Lower leg skin (tissue), 4 donors: Measurements from ENCODE around the gene IQUB. TPM values are rescaled to one million over a fixed set of nuclear protein-coding genes. Genes with fewer than 3 reads are reported as not detected.

ENCODE experiments used
- DNase-seq, 2 donors: peaks; one replicate each; pipeline ENCODE4 v3.0.0-alpha.2; 2019; ENCODE audit warnings: low spot score in 2 of 2
- H3K4me3 ChIP-seq: fragments of 200-600 bp; sonication (generic); 2 replicates; pipeline ENCODE4 v1.5.1; 2017; ENCODE audit warnings: mild to moderate bottlenecking, low read depth; ENCODE audit not compliant: poor library complexity, severe bottlenecking
- CTCF ChIP-seq, 3 donors: fragments of 450-650 bp; IDR thresholded peaks; one replicate each; pipeline ENCODE4 v1.5.1; 2016; ENCODE audit warnings: antibody characterized with exemption in 3 of 3, mild to moderate bottlenecking in 3 of 3, moderate library complexity in 2 of 3
- POLR2A ChIP-seq, 2 donors: fragments of 450-650 bp; IDR thresholded peaks; one replicate each; pipeline ENCODE4 v1.6.1; 2016 to 2017; ENCODE audit warnings: antibody characterized with exemption in 2 of 2, mild to moderate bottlenecking in 1 of 2, moderate library complexity in 1 of 2
- WGBS, 2 donors: methylation state at CpG; one replicate each; pipeline ENCODE4 v1.1.5; 2018; 5-methylcytosine and 5-hydroxymethylcytosine counted together
- intact Hi-C: fragments of 100-400 bp; cut with DNase I; formaldehyde crosslinking; loops from one replicate; pipeline ENCODE4 v1.15.0; 2023; ENCODE audit warnings: low total_unique reads
- total RNA-seq, 4 donors: library from RNA; depleted of rRNA; stranded (reverse); fragments of >200 nt; gene quantifications; one replicate each; pipeline ENCODE4 v1.1.0, GENCODE V29; 2016

The IQUB gene
- total RNA-seq, 4 donors from 2014 or later: 0.22 to 0.55 TPM; not detected in 2

- H3K4me3 ChIP-seq: no peak overlapping the region
- DNase-seq: no peak
- no peak for TF ChIP-seq POLR2A (IDR thresholded peaks at IDR 0.05)
- TF ChIP-seq CTCF (IDR thresholded peaks at IDR 0.05): no peak
- intact Hi-C loops: no loop called here
- 47 to 58% methylated on average over 2 of the region's 2 CpGs for WGBS, 2 donors
These were observed 35.1 kb upstream of the IQUB start for GRCh38 chr7:123569352-123570010.

- intact Hi-C loops: no loop called here
- TF ChIP-seq POLR2A (IDR thresholded peaks at IDR 0.05) (no peak), CTCF (IDR thresholded peaks at IDR 0.05) (no peak)
- no peak overlapping the region for H3K4me3 ChIP-seq
- no peak for DNase-seq
These were observed 27.7 kb upstream of the IQUB start for GRCh38 chr7:123562121-123562520.

DNA sequence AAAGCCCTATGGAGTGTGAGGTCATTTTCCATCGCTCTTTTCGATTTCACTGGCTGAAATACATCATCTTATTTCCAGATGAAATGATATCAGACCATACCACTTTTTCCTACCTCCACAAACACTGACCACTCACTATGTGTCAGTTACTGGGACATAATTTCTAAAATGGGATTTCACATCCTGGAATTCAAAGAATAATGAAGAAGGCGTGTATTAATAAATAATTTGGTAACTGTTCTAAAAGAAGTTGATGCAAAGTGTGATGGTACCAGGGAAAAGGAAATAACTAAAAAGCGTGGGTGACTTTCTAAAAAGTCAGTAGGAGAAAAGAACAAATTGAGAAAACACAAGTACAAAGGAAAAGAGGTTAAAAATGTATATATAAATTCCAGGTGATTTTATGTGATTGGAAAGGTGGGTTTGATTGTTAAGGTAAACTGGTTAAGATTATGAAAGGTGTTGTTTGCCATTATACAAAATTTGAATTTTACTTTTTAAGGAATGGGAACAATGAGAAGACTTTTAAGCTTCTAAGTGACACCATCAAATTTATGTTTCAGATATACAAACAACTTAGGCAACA is 24.0 kb upstream of the IQUB start:
- H3K4me3 ChIP-seq: peak overlapping the region; percentile 98
- WGBS, 2 donors: 46 to 48% methylated on average over 4 of the region's 4 CpGs
- intact Hi-C loops: no loop called here
- DNase-seq: no peak
- TF ChIP-seq CTCF (IDR thresholded peaks at IDR 0.05): no peak
- TF ChIP-seq POLR2A (IDR thresholded peaks at IDR 0.05): no peak

DNA sequence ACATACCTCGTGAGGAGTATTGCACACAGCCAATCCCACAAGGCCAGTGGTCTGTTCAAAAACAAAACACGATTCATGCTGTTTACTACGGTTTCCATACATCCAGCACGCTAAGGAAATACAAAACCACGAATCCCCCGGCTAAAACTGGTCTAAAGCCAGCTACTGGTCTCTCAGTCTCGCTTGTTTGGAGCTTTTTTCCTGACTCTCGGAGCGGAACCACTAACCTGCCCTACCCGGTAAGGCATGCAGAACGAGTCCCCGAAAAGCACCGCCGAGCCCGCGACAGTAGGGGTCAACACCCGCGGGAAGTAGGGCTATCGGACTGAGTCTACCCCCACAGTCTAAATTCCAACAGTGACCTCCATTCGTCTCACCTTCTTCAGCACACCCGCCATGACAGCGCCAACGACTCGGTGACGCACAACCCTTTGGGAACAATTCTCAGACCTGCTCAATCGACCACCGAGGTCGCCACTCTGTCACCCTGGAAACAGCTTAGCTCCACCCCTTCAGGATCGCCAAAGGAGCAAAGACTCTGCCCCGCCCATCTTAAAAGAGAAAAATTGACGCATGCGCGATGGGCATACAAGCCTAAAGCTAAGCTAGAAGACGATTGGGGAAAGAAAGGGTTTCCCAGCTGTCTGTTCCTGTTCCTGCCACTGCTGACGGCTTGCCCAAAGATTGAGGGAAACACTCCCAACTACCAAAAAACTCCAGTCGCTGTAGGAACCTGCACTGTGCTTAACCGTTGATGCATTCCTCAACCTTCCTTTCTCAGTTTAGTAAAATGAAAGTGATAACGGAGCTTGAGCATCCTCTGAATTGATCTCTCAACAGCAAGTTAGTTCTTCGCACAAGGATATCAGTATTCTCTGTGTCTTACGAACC is 23.2 kb upstream of the IQUB start, which contains the start of gene NDUFA5:
Gene NDUFA5 (minus strand): TSS at position 421 of the 891 bp plus-strand sequence. CDS start 23 bp downstream, at position 398.
- TF ChIP-seq POLR2A (IDR thresholded peaks at IDR 0.05) (no peak), CTCF (IDR thresholded peaks at IDR 0.05) (no peak)
- peak; percentile 98 to 99 for DNase-seq
- H3K4me3 ChIP-seq: peak within 1 kb of the TSS; percentile 98
- WGBS, 2 donors: 0% methylated on average over 40 of the region's 40 CpGs
- intact Hi-C loops: no loop called here

GRCh38 chr7:123557016-123557397 is 22.6 kb upstream of the IQUB start:
- TF ChIP-seq CTCF (IDR thresholded peaks at IDR 0.05) (no peak), POLR2A (IDR thresholded peaks at IDR 0.05) (no peak)
- 1 to 2% methylated on average over 12 of the region's 12 CpGs for WGBS, 2 donors
- intact Hi-C loops: no loop called here
- H3K4me3 ChIP-seq: peak overlapping the region; percentile 98
- DNase-seq: no peak
